Fibroblast of skin of abdomen (primary cell): Measurements from ENCODE around the gene CDK7.

Experiments used
- DNase-seq: peaks from one replicate; pipeline ENCODE4 v3.0.0-alpha.2; 2013

Gene CDK7

DNA sequence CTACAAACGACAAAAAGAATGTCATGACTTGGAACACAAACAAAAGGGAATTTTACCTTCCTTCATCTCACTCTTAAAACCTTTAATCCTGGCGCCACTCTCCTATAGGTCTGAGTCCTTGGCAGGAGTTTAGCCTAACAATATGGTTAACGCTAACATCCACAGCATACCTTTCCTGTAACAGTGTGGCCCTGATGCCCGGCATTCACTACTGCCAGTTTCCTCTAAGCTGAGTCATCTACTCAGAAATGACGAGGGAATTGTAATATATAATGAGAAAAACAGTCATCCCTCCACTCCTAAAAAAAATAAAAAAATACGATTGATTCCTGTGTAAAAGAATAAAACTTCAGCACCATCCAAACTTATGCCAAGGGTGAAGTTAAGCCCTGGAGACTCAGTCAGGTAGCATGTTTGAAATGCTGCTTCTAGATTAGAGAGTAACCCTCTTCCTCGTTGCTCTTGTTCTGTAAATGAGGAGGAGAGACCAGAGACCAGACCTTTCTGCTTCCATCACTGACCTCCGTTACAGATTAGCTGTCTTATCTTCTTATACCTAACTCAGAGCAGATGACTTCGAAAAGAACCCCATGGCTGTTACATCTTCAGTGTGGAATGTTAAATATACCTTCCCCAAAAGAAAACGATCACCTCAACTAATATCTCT lies 60.5 kb downstream of the CDK7 start:
- peak; percentile 53 for DNase-seq

DNA sequence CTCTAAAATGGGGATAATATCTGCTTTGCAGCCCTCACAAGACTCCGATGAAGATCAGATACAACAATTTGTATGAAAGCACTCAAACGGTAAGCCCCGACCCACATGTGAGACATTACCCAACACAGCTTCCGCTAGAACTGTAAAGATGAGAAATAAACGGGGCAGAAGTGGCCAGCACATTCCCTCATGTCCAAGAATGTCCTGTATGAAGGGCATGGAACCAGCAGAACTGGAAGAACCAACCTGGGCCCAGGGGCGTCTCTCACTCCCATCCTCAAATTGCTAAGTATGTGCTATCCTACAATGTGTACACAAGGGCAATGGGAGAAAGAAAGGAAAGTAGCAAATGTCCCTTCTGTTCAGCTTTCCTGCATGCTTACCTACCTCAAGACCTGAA lies 64.9 kb downstream of the CDK7 start:
- no peak for DNase-seq

DNA sequence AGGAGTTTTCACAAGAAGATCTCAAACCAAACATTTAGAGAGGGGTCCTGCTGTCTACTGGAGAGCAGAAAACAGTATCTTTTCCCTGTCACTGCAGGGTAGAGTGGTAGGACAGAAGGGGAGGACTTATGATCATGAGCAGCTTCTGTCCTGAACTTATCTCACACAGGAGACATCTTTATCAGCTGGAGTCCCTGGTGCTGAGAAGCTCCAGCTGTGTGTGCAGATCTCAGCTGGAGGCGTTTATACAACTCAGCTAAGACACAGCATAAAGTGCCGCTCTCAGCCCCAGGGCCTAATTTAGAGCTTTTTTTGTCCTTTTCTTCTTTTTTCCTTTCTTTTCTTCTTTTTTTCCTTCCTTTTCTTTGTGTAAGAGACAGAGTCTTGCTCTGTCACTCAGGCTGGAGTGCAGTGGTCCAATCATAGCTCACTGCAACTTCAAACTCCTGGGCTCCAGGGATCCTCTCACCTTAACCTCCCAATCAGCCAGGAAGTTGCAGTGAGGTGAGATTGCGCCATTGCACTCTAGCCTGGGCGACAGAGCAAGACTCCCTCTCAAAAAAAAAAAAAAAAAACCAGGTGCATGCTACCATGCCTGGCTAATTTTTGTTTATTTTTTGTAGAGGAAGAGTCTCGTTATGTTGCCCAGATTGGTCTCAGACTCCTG lies 66.0 kb downstream of the CDK7 start:
- no peak for DNase-seq

DNA sequence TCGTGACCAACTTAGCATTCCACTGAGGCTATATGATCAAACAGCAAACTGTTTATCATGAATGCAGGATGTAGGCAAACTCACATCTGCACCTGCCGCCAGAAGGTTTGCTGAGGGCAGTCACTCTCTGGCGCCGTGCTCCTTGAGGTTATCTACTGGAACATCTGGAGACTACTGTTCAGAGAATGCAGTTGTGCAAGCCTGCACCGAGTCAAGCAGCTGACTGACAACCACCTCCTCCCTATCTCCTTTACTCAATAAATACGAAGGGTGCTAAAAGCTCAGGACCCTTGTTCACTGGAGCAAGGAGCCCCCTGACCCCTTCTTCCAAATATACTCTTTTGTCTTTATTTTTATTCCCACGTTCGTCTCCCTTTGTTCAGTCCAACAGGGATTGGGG lies 70.8 kb downstream of the CDK7 start:
- no peak for DNase-seq

DNA sequence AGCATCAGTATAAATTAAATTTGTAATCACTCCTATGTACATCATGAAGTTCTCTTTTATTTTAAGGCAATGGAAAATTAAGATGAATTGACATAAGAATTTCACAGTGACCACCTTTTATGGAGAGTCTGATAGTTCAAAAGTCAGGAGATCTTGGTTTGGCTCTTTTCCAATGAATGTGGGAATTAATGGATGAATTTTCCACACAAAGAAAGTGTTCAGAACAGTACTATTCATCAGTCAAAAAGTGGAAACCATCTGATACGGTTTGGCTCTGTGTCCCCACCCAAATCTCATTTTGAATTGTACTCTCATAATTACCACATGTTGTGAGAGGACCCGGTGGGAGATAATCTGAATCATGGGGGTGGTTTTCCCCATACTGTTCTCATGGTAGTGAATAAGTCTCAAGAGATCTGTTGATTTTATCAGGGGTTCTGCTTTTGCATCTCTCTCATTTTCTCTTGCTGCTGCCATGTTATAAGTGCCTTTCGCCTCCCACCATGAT lies 73.4 kb downstream of the CDK7 start:
- DNase-seq, result no peak

DNA sequence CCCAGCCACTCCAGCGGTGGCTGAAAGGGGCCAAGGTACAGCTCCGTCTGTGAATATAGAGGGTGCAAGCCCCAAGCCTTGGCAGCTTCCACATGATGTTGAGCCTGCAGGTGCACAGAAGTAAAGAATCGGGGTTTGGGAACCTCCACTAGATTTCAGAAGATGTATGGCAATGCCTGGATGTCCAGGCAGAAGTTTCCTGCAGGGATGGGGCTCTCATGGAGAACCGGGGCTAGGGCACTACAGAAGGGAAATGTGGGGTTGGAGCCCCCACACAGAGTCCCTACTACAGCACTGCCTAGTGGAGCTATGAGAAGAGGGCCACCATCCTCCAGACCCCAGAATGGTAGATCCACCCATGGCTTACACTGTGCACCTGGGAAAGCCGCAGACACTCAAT lies 74.7 kb downstream of the CDK7 start:
- no peak for DNase-seq

DNA sequence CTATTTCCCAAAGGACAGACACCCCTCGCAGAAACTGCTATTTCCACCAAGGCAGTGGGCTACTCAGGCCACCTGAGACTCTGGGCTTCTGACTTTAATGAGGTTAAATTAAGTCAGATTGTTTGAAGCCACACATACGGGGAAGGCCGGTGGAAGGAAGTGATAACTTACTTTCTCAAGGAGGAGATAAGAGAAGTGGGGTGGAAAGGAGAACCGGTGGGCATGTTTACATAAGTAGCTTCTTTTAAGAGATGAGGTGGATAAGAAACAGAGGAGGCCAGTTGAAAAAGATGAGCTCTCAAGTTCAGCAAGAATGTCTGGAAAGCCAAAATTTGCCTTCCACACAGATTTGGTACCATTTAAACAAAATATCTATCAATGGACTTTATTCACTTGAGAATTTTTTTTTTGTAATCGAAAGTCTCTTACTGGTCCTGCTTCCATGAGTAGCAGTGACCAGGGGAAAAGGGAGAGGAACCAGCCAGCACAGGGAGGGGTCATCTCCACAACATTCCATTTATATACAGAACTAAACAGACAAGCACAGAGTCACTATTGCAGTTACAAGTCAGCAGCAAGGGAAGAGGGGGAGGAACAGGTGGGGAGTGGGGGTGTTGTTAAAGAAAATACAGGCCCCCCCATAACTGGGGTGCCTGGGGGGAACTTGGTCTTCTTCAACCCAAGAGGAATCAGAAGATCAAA lies 77.9 kb downstream of the CDK7 start:
- no peak for DNase-seq

DNA sequence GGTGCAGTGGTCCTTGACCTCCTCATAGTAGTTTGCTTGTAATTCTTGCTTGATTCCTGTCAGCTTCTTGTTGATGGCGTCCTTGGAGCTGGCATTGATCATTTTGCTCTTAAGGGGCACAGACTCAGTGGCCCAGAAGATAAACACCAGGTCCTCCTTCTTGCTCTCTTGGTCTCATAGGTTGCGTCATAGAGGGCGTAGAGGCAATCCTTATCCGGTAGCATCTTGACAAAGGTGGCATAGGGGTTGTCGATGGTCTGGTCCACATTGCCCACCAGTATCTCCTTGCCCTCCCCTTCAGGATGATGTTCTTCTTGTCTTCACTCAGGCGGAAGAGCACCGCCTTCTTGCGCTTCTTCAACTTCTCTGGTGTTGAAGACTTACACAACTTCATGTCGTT lies 78.7 kb downstream of the CDK7 start:
- DNase-seq, result no peak

DNA sequence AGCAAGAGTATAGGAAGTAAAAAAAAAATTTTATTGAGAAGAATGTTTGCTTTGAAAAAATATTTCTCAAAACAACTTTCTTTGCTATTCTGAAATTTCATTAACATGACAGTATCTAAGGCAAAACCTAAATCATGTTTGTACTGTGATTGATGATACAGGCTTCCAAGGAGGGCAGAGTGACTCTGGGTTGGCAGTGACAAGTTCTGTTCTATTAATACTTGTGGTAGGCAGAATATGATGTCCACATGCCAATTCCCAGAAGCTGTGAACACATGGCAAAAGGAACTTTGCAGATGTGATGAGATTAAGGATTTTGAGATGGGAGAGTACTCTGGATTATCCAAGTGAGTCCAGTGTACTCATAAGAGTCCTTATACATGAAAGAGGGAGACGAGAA lies 81.3 kb downstream of the CDK7 start:
- no peak for DNase-seq

DNA sequence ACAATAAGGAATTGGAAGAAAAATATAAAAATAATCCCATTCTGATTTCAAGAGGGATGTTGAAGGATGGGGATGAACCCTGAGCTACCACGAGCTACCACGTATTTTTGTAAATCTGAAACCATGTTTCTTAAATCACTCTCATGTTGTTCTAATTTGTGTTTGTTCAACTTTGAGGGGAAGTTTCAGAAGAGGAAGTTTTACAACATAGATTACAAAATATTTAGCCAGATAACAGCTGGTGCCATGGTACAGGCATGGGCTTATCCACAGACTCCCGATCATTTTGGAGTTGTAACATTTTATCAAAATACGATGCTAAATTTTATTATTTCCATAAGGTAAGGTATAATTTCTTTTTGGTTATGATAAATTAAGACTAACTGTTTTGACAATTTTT lies 82.7 kb downstream of the CDK7 start:
- DNase-seq, result no peak

DNA sequence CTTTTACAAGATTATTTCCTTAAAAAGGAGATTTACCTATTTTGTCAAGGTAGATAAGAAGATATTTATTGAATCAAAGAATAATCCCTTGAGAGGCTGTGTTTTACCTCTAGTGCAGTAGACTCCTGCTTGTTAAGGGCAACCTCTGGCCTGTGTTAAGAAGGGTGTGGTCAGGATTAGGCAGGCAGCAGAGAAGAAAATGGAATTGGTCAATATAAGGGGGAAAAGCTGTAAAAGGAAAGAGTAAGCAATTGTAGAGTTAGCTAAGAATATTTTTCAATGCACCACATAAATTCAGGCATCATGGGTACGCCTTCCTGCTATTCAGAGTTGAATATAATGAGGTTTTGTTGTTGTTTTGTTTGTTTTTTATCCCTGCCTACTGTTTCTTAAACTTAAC lies 91.7 kb downstream of the CDK7 start:
- DNase-seq, result no peak
